HG02973 (cell line): Measurements from ENCODE around the gene RUNX2.

Source experiments
- ATAC-seq: cut with Tn5 transposase; IDR thresholded peaks from one replicate; pipeline ENCODE4 v1.9.1; 2021; ENCODE audit warnings: moderate library complexity; ENCODE audit not compliant: unreplicated experiment

RUNX2 gene

GRCh38 chr6:45635284-45635867 lies 307.2 kb downstream of the RUNX2 start:
- no peak for ATAC-seq

- no peak for ATAC-seq
These were observed 308.9 kb downstream of the RUNX2 start for GRCh38 chr6:45637056-45637455.

GRCh38 chr6:45637611-45638257 lies 309.6 kb downstream of the RUNX2 start:
- no peak for ATAC-seq

GRCh38 chr6:45640081-45640491 lies 312.0 kb downstream of the RUNX2 start:
- ATAC-seq: no peak

- no peak for ATAC-seq
These were observed 312.7 kb downstream of the RUNX2 start for GRCh38 chr6:45640811-45641210.

GRCh38 chr6:45642331-45643125 lies 314.4 kb downstream of the RUNX2 start:
- ATAC-seq: no peak

- no peak for ATAC-seq
These were observed 315.0 kb downstream of the RUNX2 start for GRCh38 chr6:45643126-45643525.

- no peak for ATAC-seq
These were observed 316.6 kb downstream of the RUNX2 start for GRCh38 chr6:45644720-45645119.

- ATAC-seq: no peak
These were observed 317.2 kb downstream of the RUNX2 start for GRCh38 chr6:45645302-45645701.

GRCh38 chr6:45647341-45648261 lies 319.5 kb downstream of the RUNX2 start:
- no peak for ATAC-seq

GRCh38 chr6:45648262-45648620 lies 320.1 kb downstream of the RUNX2 start:
- ATAC-seq: no peak

GRCh38 chr6:45650524-45651135 lies 322.5 kb downstream of the RUNX2 start:
- no peak for ATAC-seq

GRCh38 chr6:45651301-45651700 lies 323.2 kb downstream of the RUNX2 start:
- no peak for ATAC-seq

- ATAC-seq: no peak
These were observed 324.3 kb downstream of the RUNX2 start for GRCh38 chr6:45652416-45652815.

GRCh38 chr6:45653117-45653883 lies 325.2 kb downstream of the RUNX2 start:
- ATAC-seq: no peak

GRCh38 chr6:45654673-45655072 lies 326.5 kb downstream of the RUNX2 start:
- no peak for ATAC-seq

GRCh38 chr6:45655745-45656476 lies 327.8 kb downstream of the RUNX2 start:
- no peak for ATAC-seq

GRCh38 chr6:45657226-45657625 lies 329.1 kb downstream of the RUNX2 start:
- no peak for ATAC-seq

GRCh38 chr6:45658400-45658799 lies 330.3 kb downstream of the RUNX2 start:
- ATAC-seq: no peak
